Stimulated activated CD8-positive, alpha-beta memory T cell treated with anti-CD3 and anti-CD28 coated beads, Interleukin-7, amount 100 ng/mL, for 24 hours (primary cell): ENCODE results near the gene OTOS.

Experiments used
- DNase-seq: peaks from one replicate; pipeline ENCODE4 v3.0.0-alpha.2; 2020; ENCODE audit warnings: low read depth

Gene OTOS

GRCh38 chr2:240151477-240152031 is 11.1 kb upstream of the OTOS start:
- DNase-seq: no peak

GRCh38 chr2:240149943-240150784 is 9.7 kb upstream of the OTOS start:
- no peak for DNase-seq

- DNase-seq: no peak
These were observed 7.6 kb upstream of the OTOS start for GRCh38 chr2:240147911-240148587.

GRCh38 chr2:240147382-240147781 is 6.9 kb upstream of the OTOS start:
- no peak for DNase-seq

- DNase-seq: no peak
These were observed 6.3 kb upstream of the OTOS start for GRCh38 chr2:240146627-240147278.

- no peak for DNase-seq
These were observed 5.7 kb upstream of the OTOS start for GRCh38 chr2:240146141-240146561.

GRCh38 chr2:240145461-240145860 is 5.0 kb upstream of the OTOS start:
- no peak for DNase-seq

- DNase-seq: no peak
These were observed 4.3 kb upstream of the OTOS start for GRCh38 chr2:240144649-240145261.

GRCh38 chr2:240143801-240144648 is 3.6 kb upstream of the OTOS start:
- DNase-seq: peak; percentile 76

- no peak for DNase-seq
These were observed 2.8 kb upstream of the OTOS start for GRCh38 chr2:240143276-240143675.

GRCh38 chr2:240142859-240143258 is 2.4 kb upstream of the OTOS start:
- DNase-seq: no peak

GRCh38 chr2:240142256-240142775 is 1.9 kb upstream of the OTOS start:
- no peak for DNase-seq

- DNase-seq: no peak
These were observed 1.3 kb upstream of the OTOS start for GRCh38 chr2:240141736-240142135.

GRCh38 chr2:240140920-240141319 is 462 bp upstream of the OTOS start:
- no peak for DNase-seq

- DNase-seq: no peak
These were observed 628 bp downstream of the OTOS start for GRCh38 chr2:240139666-240140393.

GRCh38 chr2:240139011-240139441 is 1.4 kb downstream of the OTOS start:
- DNase-seq: no peak

- no peak for DNase-seq
These were observed 2.0 kb downstream of the OTOS start for GRCh38 chr2:240138254-240138984.

GRCh38 chr2:240137596-240138253 is 2.7 kb downstream of the OTOS start:
- no peak for DNase-seq
